GM21737 (cell line): ENCODE measurements around the gene NT5DC1.

Experiments
- ATAC-seq: cut with Tn5 transposase; IDR thresholded peaks from one replicate; pipeline ENCODE4 v1.9.1; 2021; ENCODE audit warnings: mild to moderate bottlenecking, moderate library complexity; ENCODE audit not compliant: unreplicated experiment

The NT5DC1 gene

DNA sequence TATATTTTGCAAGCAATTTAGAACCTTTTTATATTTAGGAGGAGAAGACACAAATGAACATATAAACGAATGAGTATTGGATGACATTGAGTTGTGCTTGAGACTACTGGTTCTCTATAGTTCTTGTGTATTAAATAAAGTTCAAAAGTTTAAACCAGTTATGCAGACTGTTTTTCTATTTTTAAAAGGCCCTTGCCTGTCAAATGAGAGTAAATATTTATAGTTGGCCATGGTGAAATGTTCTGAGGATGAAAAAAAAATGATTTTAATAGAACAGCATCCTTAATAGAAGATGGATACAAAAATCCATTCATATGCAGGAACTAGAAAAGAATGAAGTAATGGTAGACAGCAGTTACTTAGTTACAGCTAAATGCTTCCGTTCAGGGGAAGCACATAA is 88.8 kb downstream of the NT5DC1 start:
- ATAC-seq, result no peak

DNA sequence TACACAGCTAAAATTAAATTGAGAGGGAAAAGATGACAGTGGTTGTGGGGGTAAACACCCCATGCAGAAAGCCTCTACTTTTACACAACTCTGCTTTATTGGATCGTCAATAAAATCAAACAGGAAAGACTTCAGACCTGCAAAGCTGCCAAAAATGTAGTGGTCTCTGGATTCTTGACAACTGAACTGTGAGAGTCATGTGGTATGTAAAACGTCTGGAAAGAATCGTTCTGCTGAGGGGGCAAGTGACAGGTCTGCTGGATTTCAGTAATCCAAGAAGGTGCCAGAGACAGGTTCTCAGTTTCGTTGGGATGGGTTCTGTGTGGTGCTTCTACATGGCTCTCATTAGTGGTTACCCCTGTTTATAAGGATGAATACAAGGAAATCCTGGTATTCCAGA is 89.9 kb downstream of the NT5DC1 start:
- no peak for ATAC-seq

DNA sequence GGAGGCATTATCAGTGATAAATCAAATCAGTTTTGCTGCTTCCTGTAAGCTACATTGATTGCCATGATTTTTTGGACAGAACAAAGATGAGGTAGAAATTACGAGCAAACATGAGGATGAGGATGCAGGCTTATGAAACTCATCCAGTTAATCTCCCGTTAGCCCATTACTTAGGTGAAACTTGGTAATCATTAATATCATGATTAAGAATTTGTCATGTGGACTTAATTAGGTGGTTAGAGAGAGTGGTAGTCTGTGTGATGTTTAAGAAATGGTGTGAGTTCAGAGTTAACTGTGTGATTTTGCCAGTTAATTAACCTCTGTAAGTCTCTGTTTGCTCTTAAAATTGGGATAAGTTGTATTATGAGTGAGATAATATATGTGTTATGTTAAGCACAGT is 91.2 kb downstream of the NT5DC1 start:
- no peak for ATAC-seq

DNA sequence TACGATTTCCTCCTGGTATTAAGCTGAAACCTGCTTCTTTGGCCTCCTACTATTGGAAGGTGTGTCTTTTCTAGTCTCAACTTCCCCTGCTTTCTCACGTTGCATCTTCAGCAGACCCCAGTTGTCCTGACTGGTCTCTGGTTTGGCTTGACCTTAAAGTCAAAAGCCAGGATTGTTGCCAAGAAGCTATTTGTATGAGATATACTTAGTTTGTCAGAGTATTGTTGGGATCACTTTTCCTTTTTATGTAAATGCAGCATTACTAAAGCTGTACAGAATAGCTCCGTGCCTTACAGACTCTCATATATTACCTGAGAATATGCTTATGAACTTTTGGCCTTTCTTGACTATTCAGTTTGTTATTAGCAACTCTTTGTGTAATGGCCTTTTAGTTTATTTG is 92.1 kb downstream of the NT5DC1 start:
- ATAC-seq, result no peak

DNA sequence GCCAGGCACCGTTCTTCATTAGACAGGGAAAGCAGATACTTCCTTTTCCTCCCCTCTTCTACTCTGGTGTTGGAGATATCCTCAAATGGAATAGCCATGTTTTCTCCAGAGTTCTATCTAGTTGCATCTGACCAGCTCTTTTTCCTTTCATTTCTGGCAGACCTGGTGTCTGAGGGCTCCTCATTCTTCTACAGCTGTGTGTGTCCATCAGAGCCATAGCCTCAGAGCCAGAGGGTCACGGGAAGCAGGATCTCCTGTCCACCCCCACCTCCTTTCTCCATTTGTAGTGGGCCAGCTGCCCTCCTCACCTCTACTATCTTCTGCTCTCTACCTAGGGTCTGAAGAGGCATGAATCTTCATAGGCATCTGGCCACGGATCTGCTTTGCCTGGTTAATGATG is 96.2 kb downstream of the NT5DC1 start:
- no peak for ATAC-seq

DNA sequence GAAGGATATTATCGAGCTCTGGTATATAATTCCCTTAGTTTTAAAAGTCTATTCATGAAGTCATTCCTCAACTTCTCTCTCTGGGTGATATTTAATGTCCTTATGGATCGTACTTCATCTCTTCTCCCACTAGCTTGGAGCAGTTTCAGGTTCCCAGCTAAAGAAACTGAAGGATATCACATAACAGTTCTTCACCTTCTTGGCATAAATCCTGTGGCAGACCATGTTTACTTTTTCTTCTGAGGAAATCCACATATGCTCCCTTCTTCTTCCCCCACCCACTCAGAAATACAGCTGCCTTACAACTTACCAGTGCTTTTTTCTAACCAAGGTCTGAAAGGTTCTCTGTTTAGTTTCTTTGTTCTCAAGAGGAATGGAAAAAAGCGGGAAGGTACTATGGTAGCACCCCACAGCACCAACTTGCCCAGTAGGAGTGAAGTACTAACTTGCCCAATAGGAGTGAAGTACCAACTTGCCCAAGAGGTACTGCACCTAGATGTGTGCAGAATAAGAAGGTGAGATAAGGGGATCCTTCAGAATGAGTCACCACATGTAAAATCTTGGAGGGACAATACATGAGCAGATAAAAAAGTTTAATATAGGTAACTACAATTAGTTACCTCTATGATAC is 100.1 kb downstream of the NT5DC1 start:
- no peak for ATAC-seq

DNA sequence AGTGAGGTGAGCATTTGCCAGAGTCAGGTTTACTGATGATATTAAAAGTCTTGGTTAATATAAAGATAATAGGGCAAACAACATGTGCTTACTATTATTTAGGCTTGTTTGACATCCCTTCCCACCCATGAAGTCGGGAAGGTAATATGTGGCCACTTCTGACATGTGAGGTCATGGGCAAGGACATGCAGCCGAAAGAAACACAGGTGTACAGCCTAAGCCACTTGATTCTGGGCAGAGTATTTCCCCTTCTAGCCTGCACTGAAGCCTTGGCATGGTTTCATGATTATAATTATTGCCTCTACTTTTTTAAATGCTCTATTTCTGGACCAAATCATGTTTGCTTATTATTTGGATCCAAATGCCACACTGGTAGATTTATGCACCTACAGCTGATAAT is 100.9 kb downstream of the NT5DC1 start:
- ATAC-seq, result no peak

DNA sequence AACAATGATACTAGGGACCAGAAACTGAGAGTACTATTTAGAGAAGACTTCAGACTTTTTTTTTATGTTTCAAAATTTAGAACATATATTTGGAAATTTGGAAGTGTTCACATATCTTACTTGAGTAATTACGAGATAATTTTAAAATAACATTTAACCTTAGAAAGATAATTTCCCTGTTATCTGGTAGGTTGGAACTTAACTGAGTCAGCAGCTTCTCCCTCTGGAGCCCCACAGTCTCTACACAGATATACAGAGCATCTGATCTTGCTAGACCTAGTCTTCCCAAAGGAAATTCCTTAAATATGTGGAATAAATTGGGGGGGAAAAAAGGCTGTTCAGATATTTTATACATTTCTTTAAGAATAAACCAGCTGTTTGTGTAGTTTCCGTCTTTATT is 104.6 kb downstream of the NT5DC1 start:
- no peak for ATAC-seq

DNA sequence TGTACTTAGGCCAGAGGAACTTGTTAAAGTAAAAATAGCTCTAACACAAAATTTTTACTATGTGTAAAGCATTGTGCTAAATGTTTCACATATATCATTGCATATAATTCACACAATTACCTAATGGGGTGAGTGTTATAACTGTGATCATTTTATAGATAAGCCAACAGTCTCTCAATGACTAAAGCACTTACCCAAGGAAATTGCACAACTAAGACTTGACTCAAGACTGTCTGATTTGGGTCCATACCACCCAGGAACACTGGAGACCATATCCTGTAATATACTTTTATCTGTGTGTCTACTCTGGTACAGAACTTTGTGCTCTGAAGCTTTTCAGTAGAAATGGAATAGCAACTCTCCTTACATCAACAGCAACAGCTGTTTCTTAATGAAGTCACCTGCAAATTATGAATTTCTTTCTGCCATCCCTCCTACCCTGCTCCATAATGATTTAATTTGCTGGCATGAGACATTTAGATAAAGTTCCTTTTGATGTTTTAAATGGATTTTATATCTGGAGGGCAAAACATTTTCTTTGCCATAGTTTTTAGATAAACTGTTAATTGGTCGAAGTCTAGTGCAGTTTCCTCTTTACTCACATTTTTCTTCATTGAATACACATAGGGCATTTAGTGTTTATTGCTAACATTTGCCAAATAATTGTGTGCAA is 105.7 kb downstream of the NT5DC1 start:
- no peak for ATAC-seq

DNA sequence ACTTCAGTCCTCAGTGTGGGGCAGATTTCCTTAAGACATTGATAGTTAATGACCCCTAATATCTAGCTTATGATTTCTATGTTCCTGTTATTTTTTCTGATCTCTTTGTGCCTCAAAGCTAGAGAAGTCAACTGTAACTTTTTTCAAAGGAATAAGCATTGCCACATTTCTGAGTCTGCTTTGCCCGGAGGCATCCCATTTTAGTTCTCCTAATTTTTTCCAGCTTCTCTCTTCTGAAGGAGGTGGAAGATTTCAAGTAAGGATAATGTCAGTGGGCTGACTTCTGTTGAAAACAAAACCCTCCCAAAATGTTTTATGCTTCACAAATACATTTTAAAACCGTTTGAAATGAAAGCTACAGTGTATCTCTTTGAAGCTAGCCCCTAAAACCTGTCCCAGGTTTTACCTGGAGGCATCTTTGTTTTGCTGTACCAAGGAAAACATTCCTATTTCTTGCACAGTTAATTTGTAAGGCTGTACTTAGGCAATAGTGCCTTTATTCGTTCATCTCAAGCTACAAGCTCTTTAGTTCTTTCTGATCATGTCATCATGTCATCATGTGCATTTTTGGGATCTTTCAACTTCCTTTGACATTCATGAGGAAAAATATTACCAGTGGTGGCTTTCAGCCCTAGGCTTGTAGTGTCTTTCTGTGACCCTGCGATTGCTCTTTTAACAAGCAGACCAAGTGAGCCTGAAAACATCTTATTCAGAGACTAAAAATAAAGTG is 107.6 kb downstream of the NT5DC1 start:
- ATAC-seq, result no peak

DNA sequence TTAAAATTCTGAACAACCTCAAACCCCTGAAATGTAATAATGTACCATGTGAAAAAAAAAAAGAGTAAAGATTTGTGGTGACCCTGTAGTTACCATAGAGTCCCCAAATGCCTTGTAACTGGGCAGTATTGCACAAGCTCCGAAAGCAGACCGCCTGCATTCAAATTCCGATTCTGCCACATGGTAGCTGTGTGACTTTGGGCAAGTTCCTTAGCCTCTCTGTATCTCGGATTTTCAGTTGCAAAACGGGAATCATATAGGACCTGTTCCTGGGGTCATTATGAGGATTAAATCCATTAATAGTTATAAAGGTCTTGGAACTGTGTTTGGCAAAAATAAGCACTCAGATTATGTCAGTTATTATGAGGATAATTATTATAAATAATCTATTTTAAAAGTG is 109.7 kb downstream of the NT5DC1 start:
- no peak for ATAC-seq

DNA sequence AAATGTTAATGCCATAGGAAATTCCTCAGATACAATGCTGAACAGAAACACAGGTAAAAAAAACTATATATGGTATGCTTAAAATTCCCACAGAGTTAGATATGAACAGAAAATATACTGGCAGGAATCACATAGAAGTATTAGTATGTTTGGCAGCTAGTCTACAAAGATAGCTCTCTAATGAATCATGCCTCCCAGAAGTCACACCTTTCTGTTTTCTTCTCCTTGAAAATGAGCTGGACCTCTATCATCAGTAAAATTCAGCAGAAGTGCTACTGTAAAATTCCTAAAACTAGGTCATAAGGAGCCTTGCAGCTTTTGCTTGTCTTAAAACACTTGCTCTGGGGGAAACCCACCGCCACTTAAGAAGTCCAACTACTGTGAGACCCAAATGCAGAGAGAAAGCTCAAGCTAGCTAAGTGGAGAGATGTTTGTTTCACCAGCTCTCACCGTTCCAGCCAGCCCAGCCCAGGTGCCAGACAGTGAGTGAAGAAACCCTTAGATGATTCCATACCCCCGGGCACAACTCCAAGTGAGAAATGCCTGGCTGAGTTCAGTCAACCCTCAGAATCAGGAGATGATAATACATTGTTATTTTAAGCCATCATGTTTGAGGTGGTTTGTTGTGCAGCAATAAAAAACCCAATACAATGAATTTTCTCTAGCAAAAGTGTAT is 110.2 kb downstream of the NT5DC1 start:
- ATAC-seq, result no peak

DNA sequence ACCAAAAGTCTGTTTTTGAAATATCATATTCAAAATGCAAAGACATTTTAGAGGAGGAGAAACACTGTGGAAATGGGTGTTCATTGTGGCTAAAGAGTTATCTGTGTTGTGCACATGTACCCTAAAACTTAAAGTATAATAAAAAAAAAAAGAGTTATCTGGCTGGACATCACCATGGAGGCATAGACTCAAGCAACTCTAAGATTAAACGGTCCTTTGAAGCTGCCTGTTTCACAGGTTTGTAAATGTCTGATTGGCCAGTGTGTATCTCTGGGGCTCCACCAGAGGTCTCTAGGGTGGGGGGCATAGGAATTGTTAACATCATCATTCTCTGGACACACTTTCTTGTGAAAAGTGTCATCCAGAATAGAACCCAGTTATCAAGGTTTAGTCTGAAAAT is 114.0 kb downstream of the NT5DC1 start:
- no peak for ATAC-seq

DNA sequence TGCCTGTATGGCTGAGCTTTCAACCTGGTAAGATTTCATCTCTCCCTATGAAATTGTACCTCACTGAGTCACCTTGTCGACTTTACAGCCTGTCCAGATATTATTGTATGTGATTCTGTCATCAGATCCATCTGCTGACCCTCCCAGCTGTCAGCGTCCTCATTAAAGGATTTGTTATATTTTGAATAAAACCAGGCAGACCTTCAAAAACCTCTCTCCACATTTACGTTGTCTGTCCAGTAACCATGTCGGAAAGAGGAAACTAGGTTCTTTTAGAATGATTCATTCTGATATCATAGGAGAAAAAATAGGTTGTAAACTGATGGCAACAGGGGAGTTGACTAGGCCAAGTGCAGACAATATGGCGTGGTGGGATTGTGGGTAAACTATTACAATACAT is 114.8 kb downstream of the NT5DC1 start:
- ATAC-seq, result no peak

DNA sequence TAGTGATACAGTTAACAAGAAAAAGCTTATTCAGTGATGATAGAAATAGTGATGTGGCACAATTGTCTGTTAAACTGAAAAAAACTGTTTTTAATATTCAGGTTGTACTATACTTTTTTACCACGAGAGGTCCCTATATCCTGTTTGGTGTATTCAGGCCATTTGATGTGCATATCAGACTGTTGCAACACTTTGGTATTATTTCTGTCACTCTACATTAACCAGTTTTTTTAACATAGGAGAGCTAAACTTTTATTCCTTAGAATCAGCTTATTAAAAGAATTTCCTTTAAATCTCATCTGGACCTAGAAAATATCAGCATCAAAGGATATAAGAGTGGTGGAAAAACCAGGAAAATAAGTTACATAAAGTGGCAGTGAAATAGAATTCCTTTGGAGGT is 116.4 kb downstream of the NT5DC1 start:
- ATAC-seq, result no peak

DNA sequence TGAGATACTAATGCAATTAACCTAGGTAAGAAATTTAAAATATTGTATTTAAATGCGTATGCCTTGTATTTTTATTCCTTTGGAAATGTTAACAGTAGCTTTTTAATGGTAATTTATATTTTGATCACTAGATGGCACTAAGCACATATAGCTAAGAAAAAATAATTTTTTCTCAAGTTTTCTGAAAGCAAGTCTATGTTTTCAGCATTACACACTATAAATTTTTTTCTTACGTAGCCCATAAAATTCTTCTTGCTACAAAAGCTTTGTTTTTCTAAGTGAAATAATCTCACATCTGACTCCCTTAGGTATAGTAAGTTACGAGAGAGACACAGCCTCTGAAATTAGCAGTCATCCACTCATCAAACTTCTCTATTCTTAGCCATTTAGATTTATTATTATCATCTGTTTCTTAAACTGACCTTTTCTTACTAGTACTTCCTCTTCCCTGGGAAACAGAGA is 117.5 kb downstream of the NT5DC1 start:
- ATAC-seq, result no peak

DNA sequence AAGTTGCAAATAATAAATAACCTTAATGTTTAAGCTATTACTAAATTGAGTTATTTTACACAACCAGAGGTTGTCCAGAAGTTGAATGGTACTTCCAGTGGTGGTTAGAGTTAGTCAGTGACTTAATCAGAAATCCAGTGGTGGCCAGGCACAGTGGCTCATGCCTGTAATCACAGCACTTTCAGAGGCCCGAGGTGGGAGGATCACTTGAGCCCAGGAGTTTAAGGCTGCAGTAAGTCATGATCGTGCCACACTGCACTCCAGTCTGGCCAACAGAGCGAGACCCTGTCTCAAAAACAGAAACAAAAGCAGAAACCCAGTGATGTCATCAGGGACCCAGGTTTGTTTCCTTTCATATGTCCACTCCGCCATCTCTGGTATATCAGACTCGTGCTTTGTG is 118.2 kb downstream of the NT5DC1 start:
- ATAC-seq, result no peak

DNA sequence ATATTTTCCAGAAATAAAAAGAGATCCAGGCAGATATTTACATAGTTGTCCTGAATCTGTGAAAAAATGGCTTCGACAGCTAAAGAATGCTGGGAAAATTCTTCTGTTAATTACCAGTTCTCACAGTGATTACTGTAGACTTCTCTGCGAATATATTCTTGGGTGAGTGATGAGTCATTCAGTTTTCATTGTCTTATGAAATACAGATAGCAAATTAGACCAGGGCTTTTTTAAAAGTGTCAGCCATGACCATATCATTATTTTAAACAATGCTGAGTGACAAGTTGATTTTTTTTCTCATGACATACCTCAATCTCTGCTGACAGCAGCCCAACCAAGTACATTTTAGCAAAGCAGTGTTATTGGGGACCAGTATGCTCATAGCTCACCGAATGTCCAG is 120.4 kb downstream of the NT5DC1 start:
- ATAC-seq, result no peak

DNA sequence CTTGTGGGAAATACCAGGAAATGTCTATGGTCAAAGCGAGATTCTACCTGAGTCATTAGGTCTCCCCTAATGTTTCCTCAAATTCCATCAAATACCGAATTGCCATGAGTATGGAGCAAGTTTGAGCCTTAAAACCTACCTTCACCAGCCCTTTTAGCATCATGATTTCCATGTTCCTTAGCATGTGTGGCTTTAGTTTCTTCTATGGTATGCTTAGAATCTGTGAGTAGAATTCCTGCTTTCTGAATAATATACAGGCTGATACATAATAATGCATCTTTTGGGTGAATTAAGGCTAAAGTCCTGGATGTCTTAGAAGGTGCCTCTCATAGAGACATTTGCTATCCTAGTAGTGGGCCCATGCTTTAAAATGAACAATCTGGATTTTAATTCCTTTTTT is 121.3 kb downstream of the NT5DC1 start:
- no peak for ATAC-seq

DNA sequence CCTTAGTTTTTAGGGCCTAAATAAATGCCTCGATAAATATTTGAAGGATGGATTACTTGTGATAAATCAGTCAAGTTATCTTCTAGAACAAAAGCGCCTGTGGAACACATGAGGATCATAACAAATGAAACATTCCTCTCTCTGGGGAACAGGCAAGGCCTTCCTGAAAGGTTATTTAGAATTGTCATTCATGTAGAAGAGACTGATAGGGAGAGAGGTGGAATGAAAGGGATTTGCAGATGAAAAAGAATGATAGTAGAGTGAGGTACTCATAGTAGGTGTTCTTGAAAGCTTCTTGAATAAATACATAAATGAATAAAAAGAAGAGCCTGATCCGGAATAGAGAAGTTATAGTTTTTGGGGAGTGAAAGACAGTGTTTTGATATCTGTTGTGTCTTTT is 122.7 kb downstream of the NT5DC1 start:
- ATAC-seq, result no peak

DNA sequence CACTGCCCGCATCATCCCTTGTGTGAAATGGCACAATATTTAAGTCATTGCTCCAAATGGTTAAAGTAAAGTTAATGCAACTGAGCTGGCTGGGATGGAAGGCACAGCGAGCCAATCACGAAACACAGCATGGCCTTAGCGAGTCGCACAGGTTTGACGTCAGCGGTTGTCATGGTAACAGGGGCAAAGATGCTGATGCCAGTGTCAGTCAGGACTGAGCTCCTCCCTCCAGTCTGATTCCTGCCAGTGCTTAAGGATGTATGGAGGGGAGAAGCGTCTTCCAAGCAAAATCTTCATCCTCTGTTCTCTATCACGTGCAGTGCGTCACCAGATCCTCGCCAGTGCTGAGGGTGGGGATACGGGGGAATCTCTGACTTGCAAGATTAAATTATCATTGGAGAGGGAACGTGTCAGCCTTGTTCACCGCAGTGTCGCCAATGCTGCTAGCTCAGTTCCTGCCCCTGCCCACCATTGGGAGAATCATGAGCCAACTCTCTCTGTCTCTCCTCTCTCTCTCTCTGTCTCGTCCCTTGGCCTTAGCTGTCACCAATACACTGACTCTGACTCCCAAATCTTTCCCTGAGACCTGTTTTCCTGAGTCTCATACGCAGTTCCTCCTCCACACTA is 128.7 kb downstream of the NT5DC1 start:
- ATAC-seq, result no peak
